HepG2 (cell line): ENCODE data around the gene NUDT9. TPM values are rescaled to one million over a fixed set of nuclear protein-coding genes. Genes with fewer than 3 reads are reported as not detected.

Experiments
- BATF2 ChIP-seq: sonication (generic); formaldehyde crosslinking; IDR thresholded peaks from 2 replicates; pipeline ENCODE4 v1.8.0; 2022; ENCODE audit warnings: mild to moderate bottlenecking, missing genetic modification reagents, moderate library complexity
- CENPBD1 ChIP-seq: sonication (generic); formaldehyde crosslinking; IDR thresholded peaks from 2 replicates; pipeline ENCODE4 v1.8.0; 2022; ENCODE audit warnings: missing genetic modification reagents, low read depth, mild to moderate bottlenecking, borderline replicate concordance
- DNMT3B ChIP-seq: conservative IDR thresholded peaks from 2 replicates; pipeline ENCODE4 v1.6.1; 2016; ENCODE audit warnings: missing biosample characterization, control low read depth
- GPN1 ChIP-seq: sonication (generic); formaldehyde crosslinking; IDR thresholded peaks from 2 replicates; pipeline ENCODE4 v1.5.1; 2020; ENCODE audit warnings: missing genetic modification reagents, borderline replicate concordance
- HOXA7 ChIP-seq: sonication (generic); formaldehyde crosslinking; IDR thresholded peaks from 2 replicates; pipeline ENCODE4 v1.8.1; 2022; ENCODE audit warnings: mild to moderate bottlenecking, missing genetic modification reagents, moderate library complexity
- KDM1A ChIP-seq: IDR thresholded peaks from 2 replicates; pipeline ENCODE4 v1.6.1; 2016; ENCODE audit warnings: missing compliant biosample characterization
- NR1H2 ChIP-seq: sonication (generic); formaldehyde crosslinking; IDR thresholded peaks from 2 replicates; pipeline ENCODE4 v1.8.1; 2022; ENCODE audit warnings: low read depth, missing genetic modification reagents, borderline replicate concordance
- NR2F6 ChIP-seq, 2 experiments: IDR thresholded peaks; 2 replicates each; pipeline ENCODE4 v1.6.1; 2016; ENCODE audit warnings: antibody characterized with exemption in 1 of 2, mild to moderate bottlenecking in 1 of 2
- UBTF ChIP-seq: sonication (generic); formaldehyde crosslinking; IDR thresholded peaks from 2 replicates; pipeline ENCODE4 v1.4.0; 2020; ENCODE audit warnings: mild to moderate bottlenecking, missing genetic modification reagents
- ZFP36 ChIP-seq: fragments of 150-350 bp; IDR thresholded peaks from 2 replicates; pipeline ENCODE4 v1.6.1; 2018; ENCODE audit warnings: borderline replicate concordance, low read length, low read depth; ENCODE audit not compliant: partially characterized antibody
- ZIK1 ChIP-seq: sonication (generic); formaldehyde crosslinking; IDR thresholded peaks from 2 replicates; pipeline ENCODE4 v1.5.0; 2020; ENCODE audit warnings: mild to moderate bottlenecking, low read depth, missing genetic modification reagents, borderline replicate concordance
- ZNF160 ChIP-seq: sonication (generic); formaldehyde crosslinking; IDR thresholded peaks from 2 replicates; pipeline ENCODE4 v1.8.0; 2022; ENCODE audit warnings: mild to moderate bottlenecking, inconsistent platforms, missing genetic modification reagents
- ZNF253 ChIP-seq: sonication (generic); formaldehyde crosslinking; IDR thresholded peaks from 2 replicates; pipeline ENCODE4 v1.8.0; 2022; ENCODE audit warnings: mild to moderate bottlenecking, missing genetic modification reagents, borderline replicate concordance
- ZNF510 ChIP-seq: sonication (generic); formaldehyde crosslinking; IDR thresholded peaks from 2 replicates; pipeline ENCODE4 v1.4.0; 2020; ENCODE audit warnings: low read depth, mild to moderate bottlenecking, missing genetic modification reagents
- ZNF557 ChIP-seq: sonication (generic); formaldehyde crosslinking; IDR thresholded peaks from 2 replicates; pipeline ENCODE4 v1.4.0; 2020; ENCODE audit warnings: missing genetic modification reagents
- ZNF577 ChIP-seq: sonication (generic); formaldehyde crosslinking; IDR thresholded peaks from 2 replicates; pipeline ENCODE4 v1.4.0; 2020; ENCODE audit warnings: mild to moderate bottlenecking, low read depth, missing genetic modification reagents, borderline replicate concordance
- ZNF660 ChIP-seq: sonication (generic); formaldehyde crosslinking; IDR thresholded peaks from 2 replicates; pipeline ENCODE4 v1.5.1; 2020; ENCODE audit warnings: mild to moderate bottlenecking, low read depth, missing genetic modification reagents, borderline replicate concordance
- ZNF777 ChIP-seq: sonication (generic); formaldehyde crosslinking; IDR thresholded peaks from 2 replicates; pipeline ENCODE4 v1.4.0; 2020; ENCODE audit warnings: missing genetic modification reagents
- ZNF850 ChIP-seq: sonication (generic); formaldehyde crosslinking; conservative IDR thresholded peaks from 2 replicates; pipeline ENCODE4 v1.9.0; 2021; ENCODE audit warnings: mild to moderate bottlenecking, missing genetic modification reagents
- polyA plus RNA-seq, 8 experiments: library from polyadenylated mRNA; depleted of rRNA in 3 of 8; stranded (reverse) in 7 of 8; unstranded in 1 of 8; fragments of >200 nt; fragmentation: Illumina TruSeq in 4 of 8; extraction: Trizol in 4 of 8; gene quantifications; 2 replicates each; pipeline versions ENCODE4 v1.2.1 to v1.2.3, GENCODE V29; 2011 to 2016; ENCODE audit warnings: low read depth in 4 of 8, missing spikeins in 1 of 8, mixed read lengths in 1 of 8; ENCODE audit not compliant: insufficient read depth in 1 of 8
- total RNA-seq, 5 experiments: library from RNA; depleted of rRNA; stranded (reverse); fragments of >200 nt; fragmentation: Illumina TruSeq; extraction: Trizol; gene quantifications; 2 replicates each; pipeline ENCODE4 v1.2.3, GENCODE V29; 2016; ENCODE audit warnings: low read depth in 1 of 5
- TF ChIP-seq, protein P1 (sequence below): sonication (generic); formaldehyde crosslinking; IDR thresholded peaks from 2 replicates; pipeline ENCODE4 v1.4.0; 2020; ENCODE audit warnings: mild to moderate bottlenecking, low read depth, missing genetic modification reagents

Gene NUDT9
- total and polyA plus RNA-seq, 2 of the 13 experiments (the other 11 are each of a cell fraction or from before 2014, with no cell fraction given): 10.4 to 12.3 TPM

DNA sequence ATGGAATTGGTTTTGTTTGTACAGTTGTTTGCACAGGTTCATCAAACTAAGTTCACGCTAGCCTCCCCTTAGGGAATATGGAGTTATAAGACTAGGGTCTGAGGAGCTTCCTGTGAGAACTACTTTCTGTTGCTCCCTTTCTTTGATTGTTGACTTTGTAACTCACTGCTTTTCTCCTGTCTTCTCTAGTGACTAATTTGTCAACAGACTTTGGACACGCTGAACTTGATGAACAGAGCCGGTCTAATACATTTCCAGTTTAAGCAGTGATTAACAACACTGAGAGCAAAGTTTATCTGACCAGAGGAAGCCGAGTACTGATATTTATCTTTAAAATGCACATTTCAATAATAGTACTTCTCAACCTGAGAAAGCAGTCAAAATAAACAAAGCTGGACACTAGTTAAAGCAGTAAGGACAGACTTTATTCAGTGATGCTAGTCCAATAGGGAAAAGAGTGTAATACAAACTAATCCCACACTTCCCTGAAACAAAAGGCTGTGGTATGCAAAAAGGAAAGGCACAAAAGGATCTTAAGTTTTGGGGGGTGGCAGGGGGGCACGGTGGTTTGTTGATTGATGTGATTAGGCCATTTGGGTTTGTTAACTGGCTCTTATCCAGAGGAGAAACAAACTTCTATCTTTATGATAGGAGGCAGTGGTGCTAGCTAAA lies 2.7 kb upstream of the NUDT9 start (continued):
- TF ChIP-seq, protein P1, sequence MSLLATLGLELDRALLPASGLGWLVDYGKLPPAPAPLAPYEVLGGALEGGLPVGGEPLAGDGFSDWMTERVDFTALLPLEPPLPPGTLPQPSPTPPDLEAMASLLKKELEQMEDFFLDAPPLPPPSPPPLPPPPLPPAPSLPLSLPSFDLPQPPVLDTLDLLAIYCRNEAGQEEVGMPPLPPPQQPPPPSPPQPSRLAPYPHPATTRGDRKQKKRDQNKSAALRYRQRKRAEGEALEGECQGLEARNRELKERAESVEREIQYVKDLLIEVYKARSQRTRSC (CRISPR knock-in tag): no peak
- TF ChIP-seq NR1H2 (CRISPR knock-in tag): no peak
- no peak for TF ChIP-seq ZIK1 (CRISPR knock-in tag)
- TF ChIP-seq DNMT3B: 0 out of 2 replicates have a peak, but pooled peaks have one; percentile 37
- no peak for TF ChIP-seq ZNF777 (CRISPR knock-in tag)
- no peak for TF ChIP-seq ZNF577 (CRISPR knock-in tag)
- TF ChIP-seq ZFP36: no peak
- no peak for TF ChIP-seq ZNF160 (CRISPR knock-in tag)
- TF ChIP-seq CENPBD1 (CRISPR knock-in tag): no peak
- TF ChIP-seq BATF2 (CRISPR knock-in tag): no peak
- no peak for TF ChIP-seq ZNF253 (CRISPR knock-in tag)
- 0 out of 2 replicates have a peak, but pooled peaks have one; percentile 19 for TF ChIP-seq ZNF510 (CRISPR knock-in tag)
- TF ChIP-seq ZNF557 (CRISPR knock-in tag): no peak
- TF ChIP-seq ZNF660 (CRISPR knock-in tag): no peak
- no peak for TF ChIP-seq HOXA7 (CRISPR knock-in tag)
- TF ChIP-seq UBTF (CRISPR knock-in tag): no peak
- peak; percentile 79 for TF ChIP-seq NR2F6 (IDR thresholded peaks at IDR 0.05)
- TF ChIP-seq NR2F6 (CRISPR knock-in tag; IDR thresholded peaks at IDR 0.05): peak; percentile 66; the same call in 1 of the 2 replicates
- TF ChIP-seq ZNF850 (CRISPR knock-in tag): no peak
- no peak for TF ChIP-seq GPN1 (CRISPR knock-in tag)
- 0 out of 2 replicates have a peak, but pooled peaks have one; percentile 6 for TF ChIP-seq KDM1A
